H1 (cell line): ENCODE results near the gene NMT1. TPM values are rescaled to one million over a fixed set of nuclear protein-coding genes. Genes with fewer than 3 reads are reported as not detected.
A peak's percentile ranks its signal among the peaks of the same experiment; 100 is the strongest.

Experiments used
- ASH2L ChIP-seq: fragments of 200-600, 300-600 bp; sonication (generic); IDR thresholded peaks from one replicate; pipeline ENCODE4 v1.7.1; 2017; ENCODE audit warnings: low read length
- CREB1 ChIP-seq: IDR thresholded peaks from 2 replicates; pipeline ENCODE4 v1.6.1; 2012; ENCODE audit warnings: inconsistent platforms
- NANOG ChIP-seq: IDR thresholded peaks from 2 replicates; pipeline ENCODE4 v1.6.1; 2011; ENCODE audit warnings: low read length, low read depth, mild to moderate bottlenecking, inconsistent platforms; ENCODE audit not compliant: insufficient read depth, poor library complexity, severe bottlenecking
- NRF1 ChIP-seq: IDR thresholded peaks from 2 replicates; pipeline ENCODE4 v1.6.1; 2011; ENCODE audit warnings: mild to moderate bottlenecking, low read depth, low read length, improper control_type of control experiment
- RAD21 ChIP-seq, 2 experiments: IDR thresholded peaks in 1 of 2; conservative IDR thresholded peaks in 1 of 2; 2 replicates each; pipeline ENCODE4 v1.6.1; 2011; ENCODE audit warnings: low read depth in 2 of 2, low read length in 2 of 2, improper control_type of control experiment in 1 of 2, inconsistent platforms in 1 of 2, mild to moderate bottlenecking in 1 of 2, moderate library complexity in 1 of 2
- TAF7 ChIP-seq: optimal IDR thresholded peaks from 2 replicates; pipeline ENCODE3; 2011; ENCODE audit warnings: low read depth, mild to moderate bottlenecking, inconsistent platforms, low read length, moderate library complexity, borderline replicate concordance
- TBP ChIP-seq: IDR thresholded peaks from 2 replicates; pipeline ENCODE4 v1.6.1; 2011; ENCODE audit warnings: low read depth, low read length, improper control_type of control experiment
- YY1 ChIP-seq: IDR thresholded peaks from 2 replicates; pipeline ENCODE4 v1.6.1; 2011; ENCODE audit warnings: low read depth, mild to moderate bottlenecking, low read length
- polyA plus RNA-seq, 7 experiments: library from polyadenylated mRNA; depleted of rRNA in 3 of 7; stranded (reverse) in 5 of 7; unstranded in 2 of 7; fragments of >200 nt in 5 of 7; fragments of 200-250 nt in 2 of 7; gene quantifications; 1 replicate in 5 of 7; 2 replicates in 1 of 7; 4 replicates in 1 of 7; pipeline versions ENCODE4 v1.2.1 to v1.2.3, GENCODE V29; 2011 to 2013; ENCODE audit warnings: missing spikeins in 2 of 7, mixed read lengths in 2 of 7
- total RNA-seq: library from RNA; stranded (reverse); fragmentation: NEBNext Ultra II Directional; extraction: Animal tissue kit (Norgen Biotek cat#: 25700); gene quantifications from 2 replicates; pipeline ENCODE4 v1.2.1, GENCODE V29; 2021
- TF ChIP-seq, protein P1 (sequence below): fragments of 300-600 bp; sonication (generic); IDR thresholded peaks from 2 replicates; pipeline ENCODE4 v1.7.1; 2012; ENCODE audit warnings: low read length, moderate library complexity, mild to moderate bottlenecking, inconsistent platforms; ENCODE audit not compliant: insufficient replicate concordance

NMT1 gene
- total and polyA plus RNA-seq, 2 of the 8 experiments (the other 6 are each of a cell fraction or from before 2014, with no cell fraction given), result 42.9 to 149 TPM

- TF ChIP-seq NANOG (no peak), NRF1 (no peak), YY1 (0 out of 2 replicates have a peak, but pooled peaks have one; percentile 39), RAD21 (IDR thresholded peaks at IDR 0.05 in 1 of 2, conservative IDR thresholded peaks at IDR 0.05 in 1 of 2; ENCODE audit: low read depth in 2 of 2, low read length in 2 of 2) (peak; percentile 94 to 95), CREB1 (peak; percentile 71; the same call in 1 of the 2 replicates), ASH2L (peak; percentile 50), TBP (0 out of 2 replicates have a peak, but pooled peaks have one; percentile 35), TAF7 (peak; percentile 92)
- TF ChIP-seq, protein P1, sequence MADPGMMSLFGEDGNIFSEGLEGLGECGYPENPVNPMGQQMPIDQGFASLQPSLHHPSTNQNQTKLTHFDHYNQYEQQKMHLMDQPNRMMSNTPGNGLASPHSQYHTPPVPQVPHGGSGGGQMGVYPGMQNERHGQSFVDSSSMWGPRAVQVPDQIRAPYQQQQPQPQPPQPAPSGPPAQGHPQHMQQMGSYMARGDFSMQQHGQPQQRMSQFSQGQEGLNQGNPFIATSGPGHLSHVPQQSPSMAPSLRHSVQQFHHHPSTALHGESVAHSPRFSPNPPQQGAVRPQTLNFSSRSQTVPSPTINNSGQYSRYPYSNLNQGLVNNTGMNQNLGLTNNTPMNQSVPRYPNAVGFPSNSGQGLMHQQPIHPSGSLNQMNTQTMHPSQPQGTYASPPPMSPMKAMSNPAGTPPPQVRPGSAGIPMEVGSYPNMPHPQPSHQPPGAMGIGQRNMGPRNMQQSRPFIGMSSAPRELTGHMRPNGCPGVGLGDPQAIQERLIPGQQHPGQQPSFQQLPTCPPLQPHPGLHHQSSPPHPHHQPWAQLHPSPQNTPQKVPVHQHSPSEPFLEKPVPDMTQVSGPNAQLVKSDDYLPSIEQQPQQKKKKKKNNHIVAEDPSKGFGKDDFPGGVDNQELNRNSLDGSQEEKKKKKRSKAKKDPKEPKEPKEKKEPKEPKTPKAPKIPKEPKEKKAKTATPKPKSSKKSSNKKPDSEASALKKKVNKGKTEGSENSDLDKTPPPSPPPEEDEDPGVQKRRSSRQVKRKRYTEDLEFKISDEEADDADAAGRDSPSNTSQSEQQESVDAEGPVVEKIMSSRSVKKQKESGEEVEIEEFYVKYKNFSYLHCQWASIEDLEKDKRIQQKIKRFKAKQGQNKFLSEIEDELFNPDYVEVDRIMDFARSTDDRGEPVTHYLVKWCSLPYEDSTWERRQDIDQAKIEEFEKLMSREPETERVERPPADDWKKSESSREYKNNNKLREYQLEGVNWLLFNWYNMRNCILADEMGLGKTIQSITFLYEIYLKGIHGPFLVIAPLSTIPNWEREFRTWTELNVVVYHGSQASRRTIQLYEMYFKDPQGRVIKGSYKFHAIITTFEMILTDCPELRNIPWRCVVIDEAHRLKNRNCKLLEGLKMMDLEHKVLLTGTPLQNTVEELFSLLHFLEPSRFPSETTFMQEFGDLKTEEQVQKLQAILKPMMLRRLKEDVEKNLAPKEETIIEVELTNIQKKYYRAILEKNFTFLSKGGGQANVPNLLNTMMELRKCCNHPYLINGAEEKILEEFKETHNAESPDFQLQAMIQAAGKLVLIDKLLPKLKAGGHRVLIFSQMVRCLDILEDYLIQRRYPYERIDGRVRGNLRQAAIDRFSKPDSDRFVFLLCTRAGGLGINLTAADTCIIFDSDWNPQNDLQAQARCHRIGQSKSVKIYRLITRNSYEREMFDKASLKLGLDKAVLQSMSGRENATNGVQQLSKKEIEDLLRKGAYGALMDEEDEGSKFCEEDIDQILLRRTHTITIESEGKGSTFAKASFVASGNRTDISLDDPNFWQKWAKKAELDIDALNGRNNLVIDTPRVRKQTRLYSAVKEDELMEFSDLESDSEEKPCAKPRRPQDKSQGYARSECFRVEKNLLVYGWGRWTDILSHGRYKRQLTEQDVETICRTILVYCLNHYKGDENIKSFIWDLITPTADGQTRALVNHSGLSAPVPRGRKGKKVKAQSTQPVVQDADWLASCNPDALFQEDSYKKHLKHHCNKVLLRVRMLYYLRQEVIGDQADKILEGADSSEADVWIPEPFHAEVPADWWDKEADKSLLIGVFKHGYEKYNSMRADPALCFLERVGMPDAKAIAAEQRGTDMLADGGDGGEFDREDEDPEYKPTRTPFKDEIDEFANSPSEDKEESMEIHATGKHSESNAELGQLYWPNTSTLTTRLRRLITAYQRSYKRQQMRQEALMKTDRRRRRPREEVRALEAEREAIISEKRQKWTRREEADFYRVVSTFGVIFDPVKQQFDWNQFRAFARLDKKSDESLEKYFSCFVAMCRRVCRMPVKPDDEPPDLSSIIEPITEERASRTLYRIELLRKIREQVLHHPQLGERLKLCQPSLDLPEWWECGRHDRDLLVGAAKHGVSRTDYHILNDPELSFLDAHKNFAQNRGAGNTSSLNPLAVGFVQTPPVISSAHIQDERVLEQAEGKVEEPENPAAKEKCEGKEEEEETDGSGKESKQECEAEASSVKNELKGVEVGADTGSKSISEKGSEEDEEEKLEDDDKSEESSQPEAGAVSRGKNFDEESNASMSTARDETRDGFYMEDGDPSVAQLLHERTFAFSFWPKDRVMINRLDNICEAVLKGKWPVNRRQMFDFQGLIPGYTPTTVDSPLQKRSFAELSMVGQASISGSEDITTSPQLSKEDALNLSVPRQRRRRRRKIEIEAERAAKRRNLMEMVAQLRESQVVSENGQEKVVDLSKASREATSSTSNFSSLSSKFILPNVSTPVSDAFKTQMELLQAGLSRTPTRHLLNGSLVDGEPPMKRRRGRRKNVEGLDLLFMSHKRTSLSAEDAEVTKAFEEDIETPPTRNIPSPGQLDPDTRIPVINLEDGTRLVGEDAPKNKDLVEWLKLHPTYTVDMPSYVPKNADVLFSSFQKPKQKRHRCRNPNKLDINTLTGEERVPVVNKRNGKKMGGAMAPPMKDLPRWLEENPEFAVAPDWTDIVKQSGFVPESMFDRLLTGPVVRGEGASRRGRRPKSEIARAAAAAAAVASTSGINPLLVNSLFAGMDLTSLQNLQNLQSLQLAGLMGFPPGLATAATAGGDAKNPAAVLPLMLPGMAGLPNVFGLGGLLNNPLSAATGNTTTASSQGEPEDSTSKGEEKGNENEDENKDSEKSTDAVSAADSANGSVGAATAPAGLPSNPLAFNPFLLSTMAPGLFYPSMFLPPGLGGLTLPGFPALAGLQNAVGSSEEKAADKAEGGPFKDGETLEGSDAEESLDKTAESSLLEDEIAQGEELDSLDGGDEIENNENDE, result no peak
These were observed 74.3 kb downstream of the NMT1 start, which contains the start of gene ACBD4 (continued) for GRCh38 chr17:45135192-45135977.
